GM19455 (cell line): ENCODE results near the gene CTSA.
"Not testable (repeated sequence)": the region's sequence is repeated elsewhere in the genome, so short reads cannot be mapped to it uniquely, and the experiment has no call there.

Source experiments
- ATAC-seq: cut with Tn5 transposase; IDR thresholded peaks from one replicate; pipeline ENCODE4 v1.9.1; 2021; ENCODE audit not compliant: unreplicated experiment

The CTSA gene

GRCh38 chr20:45917790-45918141, 26.6 kb downstream of the CTSA start:
- no peak for ATAC-seq

GRCh38 chr20:45918182-45918737, 27.1 kb downstream of the CTSA start:
- no peak for ATAC-seq

GRCh38 chr20:45918779-45919537, 27.8 kb downstream of the CTSA start:
- no peak for ATAC-seq

GRCh38 chr20:45919542-45920399, 28.6 kb downstream of the CTSA start:
- no peak for ATAC-seq

- no peak for ATAC-seq
These were observed 29.6 kb downstream of the CTSA start for GRCh38 chr20:45920462-45921336.

GRCh38 chr20:45921337-45922189, 30.4 kb downstream of the CTSA start:
- no peak for ATAC-seq

GRCh38 chr20:45924391-45925261, 33.5 kb downstream of the CTSA start:
- no peak for ATAC-seq

- ATAC-seq = no peak
These were observed 34.8 kb downstream of the CTSA start for GRCh38 chr20:45925821-45926506.

GRCh38 chr20:45926731-45927070, 35.6 kb downstream of the CTSA start:
- ATAC-seq = no peak

- ATAC-seq = no peak
These were observed 36.1 kb downstream of the CTSA start for GRCh38 chr20:45927071-45927878.

GRCh38 chr20:45931680-45932079, 40.5 kb downstream of the CTSA start:
- ATAC-seq = not testable (repeated sequence)

- ATAC-seq = no peak
These were observed 42.3 kb downstream of the CTSA start for GRCh38 chr20:45933266-45934045.

GRCh38 chr20:45934046-45934585, 43.0 kb downstream of the CTSA start:
- ATAC-seq = peak; percentile 14

GRCh38 chr20:45934586-45935415, 43.7 kb downstream of the CTSA start, which contains the start of gene PCIF1:
PCIF1 (plus strand) TSS chr20:45934683; CDS start chr20:45939000, 4,317 bp downstream.
- ATAC-seq = peak; percentile 68

- peak; percentile 12 for ATAC-seq
These were observed 44.4 kb downstream of the CTSA start for GRCh38 chr20:45935416-45936046.
